Pons (tissue), 1 donor: Measurements from ENCODE around the gene ZNF778.
"Not testable (repeated sequence)": the region's sequence is repeated elsewhere in the genome, so short reads cannot be mapped to it uniquely, and the experiment has no call there.

Source experiments
- DNase-seq: peaks from one replicate; pipeline ENCODE4 v3.0.0-alpha.2; 2016; ENCODE audit warnings: low spot score

Gene ZNF778

DNA sequence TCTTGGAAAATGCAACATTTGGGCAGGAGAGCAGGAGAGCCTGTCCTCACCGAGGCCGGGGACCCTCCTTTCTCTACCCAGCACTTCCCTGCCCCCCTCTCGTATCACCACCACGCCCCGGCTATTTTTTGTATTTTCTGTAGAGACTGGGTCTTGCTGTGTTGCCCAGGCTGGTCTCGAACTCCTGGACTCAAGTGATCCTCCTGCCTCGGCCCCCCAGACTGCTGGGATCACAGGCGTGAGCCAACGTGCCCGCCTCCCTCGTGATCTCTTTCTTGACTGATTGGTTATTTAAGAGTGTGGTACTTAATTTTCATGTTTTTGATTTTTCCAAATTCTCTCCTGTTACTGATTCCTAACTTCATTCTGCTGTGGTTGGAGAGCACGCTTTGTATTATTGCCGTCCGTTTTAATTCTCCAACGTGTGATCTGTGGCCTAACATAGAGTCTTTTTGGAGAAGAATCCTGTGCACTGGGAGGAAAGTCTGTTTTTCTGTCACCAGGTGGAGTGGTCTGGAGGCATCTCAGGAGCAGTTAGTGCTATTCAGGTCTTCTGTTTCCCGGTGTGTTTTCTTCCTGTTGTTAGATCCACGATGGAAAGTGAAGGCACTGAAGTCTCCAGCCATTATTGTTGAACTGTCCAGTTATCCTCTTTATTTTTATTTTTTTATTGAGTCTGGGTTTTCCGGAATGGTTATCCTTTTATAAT, 40.4 kb downstream of the ZNF778 start:
- DNase-seq: no peak

DNA sequence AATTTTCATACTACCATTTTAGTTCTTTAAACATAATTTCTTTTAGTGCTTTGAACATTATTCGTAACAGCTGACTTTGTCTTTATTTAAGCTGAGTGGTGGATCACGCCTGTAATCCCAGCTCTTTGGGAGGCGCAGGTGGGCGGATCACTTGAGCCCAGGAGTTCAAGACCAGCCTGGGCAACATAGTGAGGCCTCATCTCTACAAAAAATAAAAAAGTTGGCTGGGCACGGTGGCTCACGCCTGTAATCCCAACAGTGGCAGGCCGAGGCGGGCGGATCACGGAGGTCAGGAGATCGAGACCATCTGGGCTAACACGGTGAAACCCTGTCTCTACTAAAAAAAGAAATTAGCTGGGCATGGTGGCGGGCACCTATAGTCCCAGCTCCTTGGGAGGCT, 42.4 kb downstream of the ZNF778 start:
- not testable (repeated sequence) for DNase-seq

DNA sequence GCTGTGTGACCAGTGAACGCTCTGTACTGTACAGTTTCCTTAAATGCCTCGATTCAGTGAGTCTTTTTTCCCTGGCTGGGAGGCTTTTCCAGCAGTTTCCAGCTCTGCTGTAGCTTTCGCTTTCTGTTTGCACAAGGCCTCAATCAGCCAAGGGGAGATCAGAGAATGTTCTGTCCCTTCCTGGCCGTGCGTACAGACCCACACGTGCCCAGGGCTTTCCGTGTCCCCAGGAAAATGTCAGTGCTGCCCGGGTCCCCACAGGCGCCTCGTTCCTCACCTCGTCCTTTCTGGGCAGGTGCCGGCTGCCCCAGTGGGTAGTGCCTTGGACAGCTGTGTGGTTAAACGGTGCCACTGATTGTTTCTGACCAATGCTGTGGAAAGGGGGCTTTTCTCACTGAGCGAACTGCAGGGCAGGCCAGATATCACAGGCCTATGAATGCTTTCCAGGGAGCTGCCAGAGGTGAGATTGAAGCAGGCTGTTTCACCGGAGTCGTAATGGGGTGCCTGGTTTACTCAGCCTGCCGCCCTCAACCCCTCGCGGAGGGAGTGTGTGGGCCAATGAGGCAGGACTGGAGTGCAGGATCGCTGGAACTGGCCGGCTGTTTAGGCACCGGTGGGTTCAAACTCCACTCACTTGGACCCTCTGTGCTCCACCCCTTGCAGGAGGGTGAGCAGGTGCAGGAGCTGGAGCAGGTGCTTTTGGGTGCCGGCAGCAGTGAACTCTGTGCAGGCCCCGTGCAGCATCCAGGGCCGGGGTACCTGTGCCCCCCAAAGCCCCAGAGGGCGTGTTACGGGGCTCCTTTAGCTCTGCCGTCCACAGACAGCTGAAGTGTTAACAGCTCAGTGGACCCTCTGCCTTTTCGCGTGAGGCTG, 44.4 kb downstream of the ZNF778 start:
- DNase-seq: peak; percentile 58

DNA sequence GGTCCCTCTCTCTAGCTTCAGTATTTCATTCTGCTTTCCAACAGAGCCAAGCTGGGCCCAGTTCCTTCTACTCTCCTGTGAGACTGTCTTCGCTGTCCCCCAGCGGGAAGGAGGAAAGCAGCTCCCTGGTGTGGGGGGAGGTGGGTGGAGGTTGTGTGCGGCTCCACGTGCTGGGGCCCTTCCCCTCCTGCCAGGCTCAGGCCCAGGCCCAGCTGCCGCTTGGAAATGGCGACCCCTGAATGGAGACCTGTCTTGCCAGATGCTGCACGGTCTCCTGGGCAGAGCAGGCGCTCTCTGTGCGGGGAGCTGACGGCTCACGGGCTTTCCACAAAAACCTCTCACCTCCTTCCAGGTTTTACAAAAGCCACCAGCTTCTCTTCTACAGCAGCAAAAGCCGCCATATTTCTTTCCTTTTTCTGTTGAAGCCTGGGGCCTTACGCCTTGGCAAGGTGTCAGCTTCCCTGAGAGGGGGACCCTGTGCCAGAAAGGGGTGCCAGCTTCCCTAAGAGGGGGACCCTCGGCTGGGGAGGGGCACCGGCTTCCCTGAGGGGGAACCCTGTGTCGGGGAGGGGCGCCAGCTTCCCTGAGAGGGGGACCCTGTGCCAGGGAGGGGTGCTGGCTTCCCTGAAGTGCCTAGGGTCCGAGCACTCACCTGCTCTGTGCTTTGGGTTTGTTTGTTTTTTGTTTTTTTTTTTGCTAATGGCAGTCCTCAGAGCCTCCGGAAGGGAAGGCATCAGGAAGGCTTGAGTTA, 47.5 kb downstream of the ZNF778 start:
- DNase-seq: no peak

DNA sequence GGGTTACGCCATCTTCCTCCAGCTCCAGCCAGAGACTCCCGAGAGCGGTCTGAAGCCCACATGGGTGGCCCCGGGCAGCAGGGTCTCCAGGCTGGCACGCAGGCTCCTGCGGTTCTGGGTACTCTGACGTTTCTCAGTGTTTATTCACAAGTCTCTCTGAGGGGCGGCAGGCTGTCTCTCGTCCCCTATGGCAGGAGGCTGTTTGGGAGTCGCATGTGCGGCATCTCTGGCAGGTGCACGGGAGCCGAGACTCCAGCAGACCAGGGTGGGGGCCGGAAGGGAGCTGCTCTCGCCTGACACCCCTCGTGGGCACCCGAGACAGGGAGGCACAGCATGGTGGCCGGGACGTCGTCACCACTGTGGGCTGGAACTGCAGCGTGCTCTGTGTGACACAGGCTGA, 48.1 kb downstream of the ZNF778 start:
- no peak for DNase-seq

DNA sequence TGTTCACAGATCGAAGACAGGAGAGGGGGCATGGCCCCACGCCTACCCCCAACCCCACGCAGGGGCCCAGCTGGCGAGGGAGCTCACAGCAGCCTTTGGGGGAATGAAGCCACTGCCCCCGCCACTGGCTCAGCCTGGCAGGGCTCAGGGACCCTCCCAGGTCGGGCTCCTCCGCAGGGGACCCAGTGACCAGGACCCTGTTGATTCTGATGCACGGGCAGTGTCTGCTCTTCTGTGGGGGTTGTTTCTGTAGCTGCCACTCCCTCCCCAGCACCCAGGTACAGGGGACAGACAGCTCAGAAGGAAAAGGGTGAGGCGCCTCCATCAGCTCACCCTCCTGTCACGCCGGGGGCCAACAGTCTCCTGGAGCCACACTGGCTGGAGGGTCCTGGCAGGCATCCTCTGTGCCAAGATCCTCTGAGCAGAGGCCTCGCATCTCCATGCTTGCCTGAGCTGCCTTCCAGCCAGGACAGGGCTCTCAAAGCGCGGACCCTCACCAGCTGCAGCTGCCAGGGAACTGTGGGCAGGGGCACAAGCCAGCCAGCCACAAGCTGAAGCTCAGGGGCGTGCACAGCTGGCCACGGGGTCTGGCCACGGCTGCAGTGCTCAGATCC, 49.1 kb downstream of the ZNF778 start:
- DNase-seq: no peak

DNA sequence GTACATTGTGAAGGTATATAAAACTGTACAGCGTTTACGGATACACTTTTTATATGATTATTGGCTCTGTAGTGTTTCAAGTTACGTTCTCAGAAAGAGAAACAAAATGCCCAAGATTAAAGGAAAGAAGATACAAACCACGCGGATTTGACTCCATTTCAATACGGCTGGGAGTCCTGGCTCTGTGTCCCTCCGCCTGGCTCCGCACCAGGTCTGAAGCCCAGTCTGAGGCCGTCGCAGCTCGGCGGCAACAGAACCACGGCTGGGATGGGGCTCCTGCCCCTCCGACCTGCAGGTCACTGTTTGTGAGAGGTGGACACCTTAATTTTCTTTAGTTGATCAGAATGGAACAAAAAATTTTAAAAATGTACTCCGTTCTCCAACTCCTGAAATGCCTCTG, 50.2 kb downstream of the ZNF778 start:
- not testable (repeated sequence) for DNase-seq

DNA sequence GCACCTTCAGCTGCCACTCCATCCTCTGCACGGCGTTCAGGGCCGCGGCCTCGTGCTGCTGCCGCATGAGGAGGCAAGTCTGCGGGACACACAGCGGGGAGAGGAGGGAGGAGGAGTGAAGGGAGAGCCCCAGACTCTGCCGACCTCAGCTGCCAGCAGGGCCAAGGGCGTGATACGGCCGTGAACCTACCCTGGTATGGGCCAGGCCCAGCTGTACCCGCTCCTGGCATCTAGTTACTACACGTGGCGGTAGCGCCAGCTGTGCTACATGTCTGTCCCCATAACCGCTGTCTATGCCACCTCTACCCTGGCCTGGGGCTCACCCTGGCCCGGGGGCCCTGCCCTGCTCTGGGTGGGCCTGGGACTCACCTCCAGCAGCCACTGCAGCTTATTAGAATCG, 51.1 kb downstream of the ZNF778 start:
- DNase-seq: no peak

DNA sequence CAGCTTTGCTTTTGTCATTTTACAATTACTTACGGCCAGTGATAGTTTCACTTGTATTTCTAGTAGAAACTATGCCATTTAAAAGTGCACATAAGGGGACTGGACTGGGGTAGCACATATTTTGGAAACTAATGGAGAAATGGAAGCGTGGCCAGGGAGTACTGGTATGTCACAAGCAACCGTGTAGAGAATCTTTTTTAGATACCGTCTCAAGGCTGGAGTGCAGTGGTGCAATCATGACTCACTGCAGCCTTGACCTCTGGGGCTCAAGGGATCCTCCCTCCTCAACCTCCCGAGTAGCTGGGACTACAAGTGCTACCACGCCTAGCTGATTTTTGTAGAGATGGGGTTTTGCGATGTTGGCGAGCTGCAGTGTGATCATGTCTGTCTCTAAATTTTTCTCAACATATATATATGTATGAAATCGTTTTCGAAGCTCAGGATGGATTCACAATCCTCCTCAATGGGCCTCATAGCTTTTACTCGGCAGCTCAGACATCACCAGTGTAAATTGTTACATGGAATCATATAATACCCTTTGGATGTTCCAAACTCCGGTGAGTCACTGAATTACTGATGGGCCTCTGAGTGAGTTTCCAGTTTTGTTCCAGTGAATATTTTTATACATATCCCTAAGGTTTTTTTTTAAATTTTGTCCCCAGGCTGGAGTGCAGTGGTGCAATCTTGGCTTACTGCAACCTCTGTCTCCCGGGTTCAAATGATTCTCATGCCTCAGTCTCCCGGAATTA, 51.7 kb downstream of the ZNF778 start:
- no peak for DNase-seq

DNA sequence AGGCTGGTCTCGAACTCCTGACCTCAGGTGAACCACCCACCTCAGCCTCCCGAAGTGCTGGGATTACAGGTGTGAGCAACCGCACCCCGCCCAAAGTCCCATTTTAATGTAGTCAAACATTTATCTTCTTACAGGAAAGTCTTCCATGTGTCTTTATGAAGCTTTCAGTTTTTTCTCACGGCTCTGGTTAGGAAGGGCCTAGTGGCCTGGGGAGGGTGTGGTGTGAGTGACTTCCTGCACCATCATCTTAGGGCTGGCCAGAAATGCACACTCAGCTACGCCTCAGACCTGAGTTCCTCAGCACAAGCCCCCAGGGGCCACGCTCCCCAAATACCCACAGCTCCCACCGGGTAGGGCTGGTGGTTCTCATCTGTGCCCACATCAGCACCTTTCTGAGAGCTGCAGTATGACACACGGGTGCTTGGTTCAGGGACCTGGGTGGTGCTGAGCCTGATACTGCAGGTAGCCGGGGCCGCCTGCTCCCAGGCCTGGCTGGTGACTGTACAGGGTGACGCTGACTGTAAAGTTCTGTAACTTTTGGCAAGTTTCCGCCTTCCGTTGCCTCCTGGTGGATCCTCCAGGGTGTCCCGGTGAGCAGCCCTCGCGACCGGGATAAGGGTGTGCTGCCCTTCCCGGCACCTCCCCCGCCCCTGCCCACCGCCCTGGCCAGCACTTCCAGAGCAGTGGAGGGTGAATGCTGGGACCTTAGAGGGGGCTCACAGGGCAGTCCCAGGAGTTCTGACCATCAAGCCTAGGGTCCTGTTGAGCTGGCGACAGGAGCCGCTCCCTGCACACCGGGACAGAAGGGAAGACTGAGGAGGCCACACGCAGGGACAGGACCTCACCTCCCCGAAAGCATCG, 52.5 kb downstream of the ZNF778 start:
- DNase-seq: no peak

DNA sequence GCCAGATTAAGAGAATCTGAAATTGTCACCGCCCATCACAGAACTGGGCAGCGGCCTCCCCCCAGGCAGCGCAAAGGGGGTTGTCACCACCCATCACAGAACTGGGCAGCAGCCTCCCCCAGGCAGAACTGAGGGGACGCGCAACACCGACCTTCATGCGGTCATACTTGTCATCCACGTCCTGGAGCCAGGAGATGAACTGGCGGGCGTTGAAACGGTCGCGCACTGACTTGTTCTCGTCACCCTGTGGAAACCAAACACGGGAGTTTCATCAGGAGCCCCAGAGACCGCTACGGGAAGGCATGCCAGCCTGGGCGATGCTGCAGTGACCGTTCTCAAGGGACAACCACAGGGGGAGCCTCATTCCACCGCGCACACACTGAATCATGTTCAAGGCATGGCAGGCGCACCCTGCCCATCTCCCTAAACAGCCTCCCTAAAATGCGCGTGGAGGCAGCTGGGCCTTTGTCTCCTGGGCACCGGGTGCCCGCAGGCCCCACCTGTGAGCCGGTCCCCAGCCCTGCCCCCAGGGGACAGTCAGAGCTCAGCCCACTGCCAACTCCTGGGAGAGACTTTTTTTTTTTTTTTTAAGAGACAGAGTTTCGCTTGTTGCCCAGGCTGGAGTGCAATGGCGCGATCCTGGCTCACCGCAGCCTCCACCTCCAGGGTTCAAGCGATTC, 53.3 kb downstream of the ZNF778 start:
- DNase-seq: no peak

DNA sequence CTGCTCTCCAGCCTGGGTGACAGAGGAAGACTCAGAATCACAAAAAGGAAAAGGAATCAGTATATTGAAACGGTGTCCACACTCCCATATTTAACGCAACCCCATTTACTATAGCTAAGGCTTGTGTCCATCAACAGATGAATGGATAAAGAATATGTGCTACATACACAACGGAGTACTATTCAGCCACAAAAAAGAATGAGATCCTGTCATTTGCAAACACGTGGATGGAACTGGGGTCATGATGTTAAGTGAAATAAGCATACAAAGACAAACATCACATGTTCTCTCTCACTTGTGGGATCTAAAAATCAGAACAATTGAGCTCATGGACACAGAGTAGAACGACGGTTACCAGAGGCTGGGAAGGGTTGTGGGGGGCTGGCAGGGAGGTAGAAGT, 55.1 kb downstream of the ZNF778 start:
- no peak for DNase-seq

DNA sequence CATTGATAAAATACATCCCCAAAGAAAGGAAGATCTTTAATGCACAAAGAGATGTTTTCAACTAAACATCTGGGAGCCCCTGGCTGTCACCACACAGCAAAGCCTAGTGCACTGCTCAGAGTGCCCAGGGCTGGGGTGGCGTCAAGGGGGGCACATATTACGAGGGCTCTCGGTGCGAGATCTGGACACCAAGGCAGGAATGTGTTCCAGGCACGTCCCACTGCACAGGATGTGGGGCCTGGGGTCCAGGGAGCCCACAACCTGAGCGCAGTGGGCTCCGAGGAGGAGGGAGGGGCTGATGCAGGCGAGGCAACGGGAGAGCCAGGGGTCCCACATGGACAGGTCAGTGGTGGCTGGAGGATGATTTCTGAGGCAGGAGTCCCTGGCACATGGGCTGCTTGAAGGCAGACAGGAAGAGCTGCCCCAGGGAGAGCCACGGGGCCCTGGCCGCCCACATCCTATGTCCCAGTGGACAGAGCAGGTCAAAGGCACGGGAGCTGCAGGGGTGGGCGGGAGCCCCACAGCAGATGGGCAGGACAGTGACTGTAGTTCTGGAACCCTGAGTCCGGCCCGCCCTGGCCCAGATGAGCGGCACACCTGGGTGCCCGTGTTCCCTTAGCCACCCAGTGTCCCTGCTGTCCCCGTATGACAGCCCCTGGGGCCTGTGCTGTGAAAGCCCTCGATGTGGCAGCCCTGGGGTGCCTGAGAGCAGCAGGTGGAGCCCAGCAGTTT, 56.4 kb downstream of the ZNF778 start:
- no peak for DNase-seq

DNA sequence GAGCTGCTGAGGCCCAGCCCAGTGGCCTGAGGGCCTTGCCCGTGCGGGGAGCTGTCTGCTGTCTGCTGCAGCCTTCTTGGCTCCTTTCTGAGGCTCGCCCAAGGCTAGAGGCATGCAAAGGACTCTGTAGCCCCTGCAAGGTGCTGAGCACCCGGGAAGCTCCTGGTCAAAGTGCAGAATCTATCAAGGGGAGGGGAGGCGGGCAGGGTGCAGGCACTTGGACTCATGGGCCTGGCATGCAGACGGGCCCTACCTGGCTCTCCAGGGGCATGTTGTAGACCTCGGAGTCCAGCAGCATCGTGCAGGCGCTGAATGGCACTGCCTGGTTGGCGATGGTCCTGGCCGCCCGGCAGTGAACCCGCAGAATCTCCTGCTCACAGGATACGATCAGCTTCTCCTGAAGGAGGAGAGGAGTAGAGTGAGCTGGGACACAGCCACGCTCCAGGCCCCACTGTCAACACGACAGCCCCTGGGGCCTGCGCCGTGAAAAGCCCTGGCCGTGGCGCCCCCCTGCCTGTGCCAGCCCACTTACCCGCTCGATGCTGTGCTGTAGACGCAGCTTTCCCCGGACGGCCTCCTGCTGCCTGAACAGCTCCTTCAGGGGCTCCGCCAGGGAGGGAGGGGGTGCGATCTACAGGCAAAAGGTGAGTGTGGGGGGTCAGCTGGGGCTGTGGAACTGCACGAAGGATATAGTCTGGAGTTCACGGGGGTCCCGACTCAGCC, 57.2 kb downstream of the ZNF778 start:
- no peak for DNase-seq

DNA sequence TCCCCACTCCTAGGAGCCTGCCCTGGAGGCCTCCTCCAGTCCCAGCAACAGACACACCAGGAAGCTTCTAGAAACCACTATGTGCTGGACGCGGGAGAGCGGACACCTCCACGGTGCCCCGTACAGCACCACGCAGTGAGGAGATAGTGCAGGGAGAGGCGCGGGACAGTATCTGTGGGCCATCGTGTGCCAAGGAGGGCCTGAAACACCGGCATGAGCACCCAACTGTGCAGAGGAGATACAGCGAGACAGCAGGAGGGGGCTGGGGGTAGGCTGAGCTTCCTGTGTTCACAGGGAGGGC, 57.7 kb downstream of the ZNF778 start:
- no peak for DNase-seq

DNA sequence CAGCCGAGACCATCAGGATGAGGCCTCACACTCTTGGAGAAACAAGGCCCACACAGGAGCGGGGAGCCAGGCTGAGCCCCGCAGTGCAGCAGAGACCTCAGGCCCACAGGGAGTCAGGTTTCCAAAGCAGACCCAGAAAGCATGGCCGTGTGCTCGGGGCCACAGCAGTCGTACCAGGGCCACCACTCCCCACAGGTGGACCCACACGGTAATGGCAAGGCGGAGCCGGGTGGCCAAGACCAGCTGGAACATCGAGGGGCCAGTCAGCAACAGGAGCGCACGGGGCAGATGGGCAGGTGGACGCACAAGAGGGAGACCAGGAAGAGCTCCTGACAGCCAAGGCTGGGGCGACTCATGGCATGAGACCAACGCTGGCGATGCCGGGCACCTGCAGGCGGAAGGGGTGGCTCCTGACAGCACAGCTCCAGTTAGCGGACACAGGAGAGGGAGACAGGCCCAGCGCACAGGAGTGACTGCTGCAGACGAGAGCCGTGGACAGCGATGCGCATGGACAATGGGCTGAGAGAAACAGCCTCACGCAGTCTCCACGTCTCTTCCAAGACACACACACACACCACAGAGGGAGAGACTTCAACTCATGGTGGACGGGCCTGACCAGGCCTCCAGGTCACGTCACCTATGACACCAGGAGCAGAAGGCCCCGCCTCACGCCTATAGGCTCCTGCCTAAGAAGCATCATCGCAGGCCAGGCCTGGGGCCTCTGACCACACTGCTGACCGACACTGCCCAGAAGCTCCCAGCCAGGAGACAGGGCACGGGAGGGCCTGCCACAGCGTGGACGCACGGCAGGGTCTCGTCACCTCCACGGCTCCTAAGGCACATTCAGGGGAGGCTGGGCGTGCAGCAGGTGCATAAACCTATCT, 58.6 kb downstream of the ZNF778 start:
- DNase-seq: no peak

DNA sequence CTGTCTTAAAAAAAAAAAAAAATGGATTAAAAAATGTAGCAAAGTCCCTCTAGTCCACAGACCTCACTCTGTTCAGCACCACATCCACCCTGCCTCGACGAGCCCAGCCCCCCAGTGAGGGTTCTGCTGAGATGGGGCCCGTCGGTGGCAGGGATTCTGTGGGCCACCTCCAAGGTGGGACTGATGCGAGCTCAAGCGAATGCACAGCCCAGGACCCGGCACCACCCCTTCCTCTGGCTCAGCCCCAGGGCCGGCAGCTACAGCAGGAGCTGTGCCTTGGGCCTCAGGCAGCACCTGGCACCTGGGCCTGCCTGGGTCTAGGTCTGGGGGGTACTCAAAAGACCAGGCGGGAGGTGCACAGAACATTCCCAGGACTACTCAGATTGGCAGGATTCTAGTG, 59.5 kb downstream of the ZNF778 start:
- DNase-seq: no peak
